DND-41 (cell line): ENCODE results near the gene CENPP.

Experiments
- EZH2 ChIP-seq: IDR thresholded peaks from 3 replicates; pipeline ENCODE4 v1.6.1; 2012; ENCODE audit warnings: borderline replicate concordance, low read depth, mild to moderate bottlenecking, moderate library complexity, low read length, inconsistent platforms; ENCODE audit not compliant: severe bottlenecking
- TF ChIP-seq, protein P1 (sequence below): IDR thresholded peaks from 2 replicates; pipeline ENCODE4 v1.5.1; 2012; ENCODE audit warnings: borderline replicate concordance, low read length, moderate library complexity, mild to moderate bottlenecking; ENCODE audit not compliant: poor library complexity, severe bottlenecking; ENCODE audit errors: extremely low read depth

DNA sequence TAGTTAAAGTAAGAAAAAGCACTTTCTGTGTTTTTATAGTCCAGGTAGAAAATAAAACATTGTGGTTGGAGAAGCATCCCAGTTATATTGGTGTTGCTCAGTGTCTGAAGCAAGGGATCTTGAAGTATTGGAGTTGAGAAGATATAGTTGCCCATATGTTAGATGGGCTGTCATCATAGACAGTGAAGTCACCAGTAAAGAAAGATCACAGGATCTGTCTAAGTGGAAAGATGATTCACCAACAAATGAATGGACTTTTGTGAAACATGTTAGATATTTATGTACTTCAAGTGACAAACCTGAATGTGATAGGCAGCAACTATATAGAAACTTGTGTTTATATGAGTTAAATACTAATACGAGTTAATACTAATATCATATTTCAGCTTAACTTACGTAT is 66.9 kb downstream of the CENPP start:
- TF ChIP-seq, protein P1, sequence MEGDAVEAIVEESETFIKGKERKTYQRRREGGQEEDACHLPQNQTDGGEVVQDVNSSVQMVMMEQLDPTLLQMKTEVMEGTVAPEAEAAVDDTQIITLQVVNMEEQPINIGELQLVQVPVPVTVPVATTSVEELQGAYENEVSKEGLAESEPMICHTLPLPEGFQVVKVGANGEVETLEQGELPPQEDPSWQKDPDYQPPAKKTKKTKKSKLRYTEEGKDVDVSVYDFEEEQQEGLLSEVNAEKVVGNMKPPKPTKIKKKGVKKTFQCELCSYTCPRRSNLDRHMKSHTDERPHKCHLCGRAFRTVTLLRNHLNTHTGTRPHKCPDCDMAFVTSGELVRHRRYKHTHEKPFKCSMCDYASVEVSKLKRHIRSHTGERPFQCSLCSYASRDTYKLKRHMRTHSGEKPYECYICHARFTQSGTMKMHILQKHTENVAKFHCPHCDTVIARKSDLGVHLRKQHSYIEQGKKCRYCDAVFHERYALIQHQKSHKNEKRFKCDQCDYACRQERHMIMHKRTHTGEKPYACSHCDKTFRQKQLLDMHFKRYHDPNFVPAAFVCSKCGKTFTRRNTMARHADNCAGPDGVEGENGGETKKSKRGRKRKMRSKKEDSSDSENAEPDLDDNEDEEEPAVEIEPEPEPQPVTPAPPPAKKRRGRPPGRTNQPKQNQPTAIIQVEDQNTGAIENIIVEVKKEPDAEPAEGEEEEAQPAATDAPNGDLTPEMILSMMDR, result no peak
- no peak for TF ChIP-seq EZH2
